GM12878 (cell line): ENCODE data around the gene B3GNT7. TPM values are rescaled to one million over a fixed set of nuclear protein-coding genes. Genes with fewer than 3 reads are reported as not detected.

Experiments used
- microRNA-seq: library from miRNA; unstranded; fragments of <30 nt; microRNA quantifications from one replicate; pipeline ENCODE4, GENCODE V29; 2018
- polyA plus RNA-seq, 11 experiments: library from polyadenylated mRNA; depleted of rRNA in 4 of 11; unstranded in 6 of 11; stranded (reverse) in 5 of 11; fragments of >200 nt; fragmentation: Nextera tagmentation in 4 of 11; fragmentation: Illumina TruSeq in 1 of 11; extraction: Ambion mirVana in 4 of 11; extraction: Trizol in 1 of 11; gene quantifications; 1 replicate in 1 of 11; 2 replicates in 10 of 11; pipeline versions ENCODE4 v1.2.1 to v1.2.3, GENCODE V29; 2011 to 2016; ENCODE audit warnings: inconsistent platforms in 2 of 11, missing spikeins in 2 of 11, low read depth in 1 of 11
- small RNA-seq: library from RNA; depleted of rRNA; stranded (forward); fragments of <200 nt; gene quantifications from one replicate; pipeline ENCODE3, GENCODE V24; 2014
- total RNA-seq, 4 experiments: library from RNA; depleted of rRNA in 3 of 4; stranded (reverse); fragments of >200 nt in 3 of 4; fragmentation: Illumina TruSeq in 1 of 4; extraction: Trizol in 1 of 4; gene quantifications; 2 replicates each; pipeline versions ENCODE4 v1.2.1 to v1.2.3, GENCODE V29; 2013 to 2021

Gene B3GNT7
- total and polyA plus RNA-seq, 10 of the 15 experiments (the other 5 are each of a cell fraction or from before 2014, with no cell fraction given), result 0.91 to 12.6 (median 3.7) TPM

Small RNAs within 50 kb of the gene (microRNA-seq; reads per million reads assigned to microRNA genes)
- gene MIR4777, result not detected

Small RNAs within 50 kb of the gene (small RNA-seq; reads per million reads assigned to genes)
- gene MIR4777, result not detected

Other genes starting within 250 kb of the B3GNT7 start
- gene ARMC9, start 197.1 kb upstream of the B3GNT7 start, total RNA-seq (2014; rRNA removed), result 9.3 and 10.1 TPM in 2 replicates
- gene ARMC9, start 197.1 kb upstream of the B3GNT7 start, total RNA-seq (2014; rRNA removed; fragmentation: Illumina TruSeq; extraction: Trizol), result 8.9 and 10.4 TPM in 2 replicates
- gene ARMC9, start 197.1 kb upstream of the B3GNT7 start, total RNA-seq (2021), result 10.9 and 11.5 TPM in 2 replicates
- 7.6 and 8.9 TPM in 2 replicates for gene ARMC9, start 197.1 kb upstream of the B3GNT7 start, polyA plus RNA-seq (2011; rRNA removed)
- 8.4 and 10.3 TPM in 2 replicates for gene ARMC9, start 197.1 kb upstream of the B3GNT7 start, polyA plus RNA-seq (2014; fragmentation: Illumina TruSeq; extraction: Trizol)
- gene ARMC9, start 197.1 kb upstream of the B3GNT7 start, polyA plus RNA-seq (2014; fragmentation: Nextera tagmentation; extraction: Ambion mirVana), result 1 to 10 TPM; 3.8 to 6.5 TPM
- gene ARMC9, start 197.1 kb upstream of the B3GNT7 start, polyA plus RNA-seq (2014; rRNA removed), result 9.2 and 11.2 TPM in 2 replicates
- gene ARMC9, start 197.1 kb upstream of the B3GNT7 start, polyA plus RNA-seq (2016; fragmentation: Nextera tagmentation; extraction: Ambion mirVana), result 10 to 100 TPM; 21.4 to 21.8 TPM
- gene NCL, start 68.8 kb downstream of the B3GNT7 start, total RNA-seq (2014; rRNA removed), result 301 and 317 TPM in 2 replicates
- 459 and 461 TPM in 2 replicates for gene NCL, start 68.8 kb downstream of the B3GNT7 start, total RNA-seq (2014; rRNA removed; fragmentation: Illumina TruSeq; extraction: Trizol)
- 900 and 966 TPM in 2 replicates for gene NCL, start 68.8 kb downstream of the B3GNT7 start, total RNA-seq (2021)
- 176 and 189 TPM in 2 replicates for gene NCL, start 68.8 kb downstream of the B3GNT7 start, polyA plus RNA-seq (2011; rRNA removed)
- gene NCL, start 68.8 kb downstream of the B3GNT7 start, polyA plus RNA-seq (2014; fragmentation: Illumina TruSeq; extraction: Trizol), result 1,046 and 1,376 TPM in 2 replicates
- gene NCL, start 68.8 kb downstream of the B3GNT7 start, polyA plus RNA-seq (2014; fragmentation: Nextera tagmentation; extraction: Ambion mirVana), result 100 to 1,000 TPM; 123 to 251 TPM
- gene NCL, start 68.8 kb downstream of the B3GNT7 start, polyA plus RNA-seq (2014; rRNA removed), result 593 and 599 TPM in 2 replicates
- gene NCL, start 68.8 kb downstream of the B3GNT7 start, polyA plus RNA-seq (2016; fragmentation: Nextera tagmentation; extraction: Ambion mirVana), result 1,000 to 10,000 TPM; 1,206 to 1,207 TPM
- gene NMUR1, start 134.7 kb downstream of the B3GNT7 start, total RNA-seq (2014; rRNA removed), result under 0.01 and 0.05 TPM in 2 replicates
- gene NMUR1, start 134.7 kb downstream of the B3GNT7 start, total RNA-seq (2014; rRNA removed; fragmentation: Illumina TruSeq; extraction: Trizol), result not detected in 2 replicates
- gene NMUR1, start 134.7 kb downstream of the B3GNT7 start, total RNA-seq (2021), result 0.08 TPM in 1 of 2 replicates, not detected in the other
- gene NMUR1, start 134.7 kb downstream of the B3GNT7 start, polyA plus RNA-seq (2011; rRNA removed), result 0.01 and 0.03 TPM in 2 replicates
- gene NMUR1, start 134.7 kb downstream of the B3GNT7 start, polyA plus RNA-seq (2014; fragmentation: Illumina TruSeq; extraction: Trizol), result not detected in 2 replicates
- under 1 TPM in 1 of 2 experiments, not detected in 1; 0.02 TPM for gene NMUR1, start 134.7 kb downstream of the B3GNT7 start, polyA plus RNA-seq (2014; fragmentation: Nextera tagmentation; extraction: Ambion mirVana)
- 0.03 TPM in 1 of 2 replicates, not detected in the other for gene NMUR1, start 134.7 kb downstream of the B3GNT7 start, polyA plus RNA-seq (2014; rRNA removed)
- gene NMUR1, start 134.7 kb downstream of the B3GNT7 start, polyA plus RNA-seq (2016; fragmentation: Nextera tagmentation; extraction: Ambion mirVana), result under 1 TPM in 1 of 2 experiments, not detected in 1; 0.04 TPM
- gene TEX44, start 197.2 kb downstream of the B3GNT7 start, total RNA-seq (2014; rRNA removed), result not detected in 2 replicates
- not detected in 2 replicates for gene TEX44, start 197.2 kb downstream of the B3GNT7 start, total RNA-seq (2014; rRNA removed; fragmentation: Illumina TruSeq; extraction: Trizol)
- not detected in 2 replicates for gene TEX44, start 197.2 kb downstream of the B3GNT7 start, total RNA-seq (2021)
- gene TEX44, start 197.2 kb downstream of the B3GNT7 start, polyA plus RNA-seq (2011; rRNA removed), result not detected in 2 replicates
- not detected in 2 replicates for gene TEX44, start 197.2 kb downstream of the B3GNT7 start, polyA plus RNA-seq (2014; fragmentation: Illumina TruSeq; extraction: Trizol)
- not detected for gene TEX44, start 197.2 kb downstream of the B3GNT7 start, polyA plus RNA-seq (2014; fragmentation: Nextera tagmentation; extraction: Ambion mirVana)
- gene TEX44, start 197.2 kb downstream of the B3GNT7 start, polyA plus RNA-seq (2014; rRNA removed), result not detected in 2 replicates
- not detected for gene TEX44, start 197.2 kb downstream of the B3GNT7 start, polyA plus RNA-seq (2016; fragmentation: Nextera tagmentation; extraction: Ambion mirVana)